AG08396 (cell line): ENCODE measurements around the gene ARSA.
"Not testable (repeated sequence)": the region's sequence is repeated elsewhere in the genome, so short reads cannot be mapped to it uniquely, and the experiment has no call there.

ENCODE experiments used
- DNase-seq: peaks from one replicate; pipeline ENCODE4 v3.0.0; 2012; ENCODE audit warnings: low spot score, mixed read lengths

Gene ARSA

DNA sequence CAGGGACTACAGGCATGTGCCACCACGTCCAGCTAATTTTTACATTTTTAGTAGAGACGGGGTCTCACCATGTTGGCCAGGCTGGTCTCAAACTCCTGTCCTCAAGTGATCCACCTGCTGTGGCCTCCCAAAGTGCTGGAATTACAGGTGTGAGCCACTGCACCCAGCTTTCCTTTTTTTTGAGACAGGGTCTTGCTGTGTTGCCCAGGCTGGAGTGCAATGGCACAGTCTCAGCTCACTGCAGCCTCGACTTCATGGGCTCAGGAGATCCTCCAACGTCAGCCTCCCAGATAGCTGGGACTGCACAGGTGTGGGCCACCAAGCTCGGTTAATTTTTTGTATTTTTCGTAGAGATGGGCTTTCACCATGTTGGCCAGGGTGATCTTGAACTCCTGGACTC is 26.7 kb upstream of the ARSA start:
- DNase-seq, result not testable (repeated sequence)

- DNase-seq, result no peak
These were observed 25.3 kb upstream of the ARSA start for GRCh38 chr22:50653256-50653655.

- DNase-seq, result not testable (repeated sequence)
These were observed 15.8 kb upstream of the ARSA start for GRCh38 chr22:50643821-50644101.

GRCh38 chr22:50643021-50643820 is 15.3 kb upstream of the ARSA start:
- not testable (repeated sequence) for DNase-seq

- no peak for DNase-seq
These were observed 14.0 kb upstream of the ARSA start for GRCh38 chr22:50641696-50642607.

DNA sequence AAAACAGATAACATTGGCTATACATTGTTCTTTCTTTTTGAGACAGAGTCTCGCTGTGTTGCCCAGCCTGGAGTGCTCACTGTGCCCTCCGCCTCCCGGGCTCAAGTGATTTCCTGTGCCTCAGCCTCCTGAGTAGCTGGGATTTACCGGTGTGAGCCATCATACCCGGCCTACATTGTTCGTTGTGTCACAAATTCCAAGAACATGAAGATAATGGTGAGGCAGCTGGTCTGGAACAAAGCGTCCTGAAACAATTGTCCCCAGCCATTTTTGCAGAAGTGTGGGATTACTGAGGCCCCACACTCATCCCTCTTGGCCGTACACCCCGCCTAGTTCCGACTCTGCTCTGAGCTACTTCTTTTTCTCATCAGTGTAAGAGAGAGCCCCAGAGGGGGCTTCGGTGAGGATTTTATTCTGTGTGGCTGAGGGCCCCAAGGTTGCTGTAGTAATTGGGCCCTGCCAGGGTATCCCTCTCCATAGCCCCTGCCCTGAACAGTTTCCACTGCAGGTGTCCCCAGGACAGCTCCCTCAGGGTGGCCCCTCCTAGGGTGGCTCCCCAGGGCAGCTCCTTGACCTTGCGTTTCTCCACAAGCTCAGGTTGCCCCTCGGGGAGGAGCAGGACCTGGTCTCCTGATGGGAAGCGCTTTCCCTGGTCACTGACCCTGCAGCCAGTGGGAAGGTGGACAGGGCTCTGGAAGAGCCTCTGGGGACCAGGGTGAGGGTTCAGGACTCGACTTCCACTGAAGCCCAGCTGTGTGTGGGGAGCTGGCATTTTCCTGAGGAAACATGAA is 13.1 kb upstream of the ARSA start:
- DNase-seq, result no peak

DNA sequence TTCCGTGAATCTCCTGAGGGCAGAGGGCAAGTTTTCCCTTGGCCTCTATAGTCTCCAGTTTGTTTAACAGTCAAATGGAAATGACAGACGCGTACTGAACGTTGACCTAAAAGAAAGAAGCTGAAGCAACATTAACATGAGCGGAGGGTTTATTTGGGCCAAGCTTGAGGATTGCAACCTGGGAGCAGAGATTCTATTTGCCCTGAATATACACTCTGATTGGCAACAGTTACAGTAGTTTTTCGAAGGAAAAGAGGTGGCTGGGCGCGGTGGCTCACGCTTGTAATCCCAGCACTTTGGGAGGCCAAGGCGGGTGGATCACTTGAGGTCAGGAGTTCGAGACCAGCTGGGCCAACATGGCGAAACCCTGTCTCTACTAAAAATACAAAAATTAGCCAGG is 12.3 kb upstream of the ARSA start:
- not testable (repeated sequence) for DNase-seq

DNA sequence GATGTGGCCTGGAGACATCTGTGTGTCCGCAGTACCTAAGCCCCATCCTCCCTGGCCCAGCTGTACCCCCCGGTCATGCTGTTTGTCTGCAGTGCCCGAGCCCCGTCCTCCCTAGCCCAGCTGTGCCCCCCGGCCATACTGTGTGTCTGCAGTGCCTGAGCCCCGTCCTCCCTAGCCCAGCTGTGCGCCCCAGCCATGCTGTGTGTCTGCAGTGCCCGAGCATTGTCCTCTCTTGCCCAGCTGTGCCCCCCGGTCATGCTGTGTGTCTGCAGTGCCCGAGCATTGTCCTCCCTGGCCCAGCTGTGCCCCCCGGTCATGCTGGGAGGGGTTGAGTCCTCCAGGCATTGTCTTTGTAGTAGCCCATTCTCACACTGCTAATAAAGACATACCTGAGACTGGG is 7.6 kb upstream of the ARSA start:
- no peak for DNase-seq

DNA sequence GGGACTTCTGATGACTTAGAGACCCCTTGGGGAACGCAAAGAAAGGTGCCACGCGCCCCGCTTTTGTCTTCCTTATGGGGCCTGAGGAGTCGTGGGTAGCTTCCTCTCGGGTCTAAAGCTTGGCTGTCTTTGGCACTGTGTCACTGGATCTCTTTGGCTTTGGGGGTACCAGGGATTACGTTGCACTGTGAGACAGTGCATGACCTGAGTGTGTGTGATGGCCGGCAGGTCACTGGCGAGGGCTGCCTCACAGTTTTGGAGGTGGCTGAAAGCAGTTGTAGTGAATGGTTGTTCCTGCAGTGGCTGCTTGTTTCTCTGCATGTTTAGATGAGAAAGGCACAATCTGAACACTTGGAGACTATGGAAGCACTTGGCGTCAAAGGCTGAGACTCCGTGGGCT is 5.8 kb upstream of the ARSA start:
- no peak for DNase-seq

DNA sequence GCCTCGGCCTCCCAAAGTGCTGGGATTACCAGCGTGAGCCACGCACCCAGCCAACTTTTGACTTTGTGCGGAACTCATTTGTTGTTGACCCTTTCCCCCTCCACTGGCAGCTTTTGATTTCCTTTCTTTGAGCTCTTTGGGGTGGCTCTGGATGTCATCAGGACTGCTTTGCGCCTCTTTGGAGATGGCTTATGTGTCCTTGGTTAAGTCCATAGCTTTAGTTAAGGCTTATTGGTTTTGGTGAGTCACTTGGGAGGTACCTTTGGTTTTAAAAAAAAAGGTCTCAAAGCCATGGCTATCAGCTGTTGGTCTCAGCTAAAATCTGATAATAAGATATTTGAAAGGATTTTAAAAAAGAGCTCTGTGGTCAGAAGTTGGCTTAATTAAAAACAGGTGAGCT is 5.1 kb upstream of the ARSA start:
- no peak for DNase-seq

DNA sequence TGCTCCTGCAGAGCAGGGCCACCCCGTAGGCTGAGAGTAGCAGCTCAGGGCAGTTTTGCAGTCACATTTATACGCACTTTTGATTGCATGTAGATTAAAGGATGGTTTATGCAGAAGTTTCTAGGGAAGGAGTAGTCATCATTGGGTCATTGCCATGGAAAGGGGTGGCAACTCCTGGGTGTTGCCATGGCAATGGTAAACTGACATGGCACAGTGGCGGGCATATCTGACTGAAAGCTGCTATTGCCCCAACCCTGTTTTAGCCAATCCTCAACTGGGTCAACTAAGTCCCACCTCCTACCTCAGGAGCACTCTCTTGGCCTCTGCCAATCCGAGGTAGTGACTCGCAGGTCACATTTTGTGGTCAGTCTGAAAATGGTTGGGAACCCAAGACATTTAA is 2.4 kb upstream of the ARSA start:
- no peak for DNase-seq

GRCh38 chr22:50628543-50629134 is 687 bp upstream of the ARSA start:
- no peak for DNase-seq

DNA sequence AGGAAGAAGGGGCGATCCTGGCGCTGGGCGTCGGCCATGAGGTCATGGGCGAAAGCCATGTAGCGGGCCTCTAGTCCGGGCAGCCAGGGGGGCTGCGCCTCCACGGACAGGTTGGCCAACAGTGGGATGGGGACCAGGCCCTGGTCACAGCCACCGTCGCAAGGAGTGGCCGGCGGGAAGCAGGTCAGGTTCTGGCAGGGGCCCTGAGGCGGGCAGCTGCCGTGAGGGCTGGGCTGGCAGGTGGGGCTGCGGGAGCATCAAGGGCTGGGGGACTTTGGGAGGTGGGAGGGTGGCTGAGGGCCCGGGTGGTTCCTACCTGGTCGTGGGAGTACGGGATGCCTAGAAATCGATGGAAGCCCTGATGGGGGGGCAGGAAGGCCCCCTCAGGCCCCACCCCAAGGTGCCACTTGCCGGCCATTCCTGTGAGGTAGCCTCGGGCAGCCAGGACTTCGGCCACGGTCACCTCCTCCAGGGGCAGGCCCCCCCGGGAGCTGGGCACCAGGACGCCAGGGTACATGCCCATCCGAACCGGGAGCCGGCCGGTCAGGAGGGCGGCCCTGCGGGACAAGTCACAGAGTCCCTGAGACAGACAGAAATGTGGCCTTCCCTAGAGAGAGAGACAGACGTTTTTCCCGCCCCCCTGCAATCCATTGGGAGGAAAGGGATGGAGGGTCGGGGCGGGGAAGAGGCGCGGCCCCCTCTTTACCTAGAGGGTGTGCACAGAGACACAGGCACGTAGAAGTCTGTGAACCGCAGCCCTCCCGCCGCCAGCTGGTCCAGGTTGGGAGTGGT is 906 bp downstream of the ARSA start:
- no peak for DNase-seq

- no peak for DNase-seq
These were observed 1.6 kb downstream of the ARSA start for GRCh38 chr22:50626314-50626849.

GRCh38 chr22:50625568-50626313 is 2.2 kb downstream of the ARSA start:
- no peak for DNase-seq

DNA sequence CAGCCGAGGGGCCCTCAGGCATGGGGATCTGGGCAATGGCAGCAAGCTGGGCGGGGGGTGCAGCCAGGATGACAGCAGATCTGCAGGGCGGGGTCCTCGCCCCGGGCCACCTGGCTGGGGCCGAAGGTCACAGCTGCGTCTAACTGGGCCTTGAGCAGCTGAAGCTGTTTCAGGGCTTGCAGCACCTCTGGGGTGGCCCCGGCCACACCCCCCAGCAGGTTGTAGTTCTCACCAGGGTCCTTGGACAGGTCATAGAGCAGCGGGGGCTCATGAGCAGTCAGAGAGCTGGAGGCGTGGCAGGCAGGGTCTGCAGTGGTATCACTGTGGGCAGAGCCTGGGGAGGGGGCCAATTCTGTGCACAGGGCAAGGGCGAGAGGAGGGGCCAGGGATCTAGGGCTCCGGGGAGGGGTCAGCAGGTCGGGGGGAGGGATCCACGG is 2.8 kb downstream of the ARSA start:
- DNase-seq, result no peak

- DNase-seq, result no peak
These were observed 3.4 kb downstream of the ARSA start for GRCh38 chr22:50624347-50625130.

- DNase-seq, result no peak
These were observed 5.1 kb downstream of the ARSA start for GRCh38 chr22:50622723-50623327.
